Endothelial cell of umbilical vein (primary cell): ENCODE data around the gene MYZAP.

ENCODE experiments used
- EZH2 ChIP-seq: IDR thresholded peaks from 2 replicates; pipeline ENCODE4 v1.6.1; 2012; ENCODE audit warnings: borderline replicate concordance, low read depth, mild to moderate bottlenecking, moderate library complexity, low read length, inconsistent platforms; ENCODE audit not compliant: severe bottlenecking
- FOS ChIP-seq: IDR thresholded peaks from 2 replicates; pipeline ENCODE4 v1.6.1; 2011; ENCODE audit warnings: mild to moderate bottlenecking, low read length, moderate library complexity, borderline replicate concordance; ENCODE audit not compliant: insufficient read depth
- JUN ChIP-seq: IDR thresholded peaks from 2 replicates; pipeline ENCODE4 v1.6.1; 2011; ENCODE audit warnings: borderline replicate concordance, low read depth; ENCODE audit not compliant: insufficient read length, insufficient read depth
- MYC ChIP-seq: IDR thresholded peaks from one replicate; pipeline ENCODE4 v1.6.1; 2011; ENCODE audit warnings: mild to moderate bottlenecking, low read depth, low read length
- POLR2A ChIP-seq: IDR thresholded peaks from 2 replicates; pipeline ENCODE4 v1.6.1; 2012; ENCODE audit warnings: low read depth, mild to moderate bottlenecking, control low read depth, low read length
- POLR2AphosphoS5 ChIP-seq: IDR thresholded peaks from 2 replicates; pipeline ENCODE4 v1.6.1; 2012; ENCODE audit warnings: low read depth, mild to moderate bottlenecking, control low read depth, low read length, moderate library complexity; ENCODE audit not compliant: insufficient read depth
- TF ChIP-seq, protein P1 (sequence below), 2 donors: IDR thresholded peaks; 1 replicate in 1 of 2; 2 replicates in 1 of 2; pipeline ENCODE4 v1.5.1; 2011; ENCODE audit warnings: low read length in 2 of 2, mild to moderate bottlenecking in 2 of 2, moderate library complexity in 2 of 2, control low read depth in 1 of 2, inconsistent platforms in 1 of 2, low read depth in 1 of 2; ENCODE audit not compliant: insufficient read depth in 1 of 2; ENCODE audit errors: extremely low read depth in 1 of 2
- TF ChIP-seq, protein P2 (sequence below): IDR thresholded peaks from 2 replicates; pipeline ENCODE4 v1.6.1; 2011; ENCODE audit not compliant: insufficient read depth, insufficient read length

DNA sequence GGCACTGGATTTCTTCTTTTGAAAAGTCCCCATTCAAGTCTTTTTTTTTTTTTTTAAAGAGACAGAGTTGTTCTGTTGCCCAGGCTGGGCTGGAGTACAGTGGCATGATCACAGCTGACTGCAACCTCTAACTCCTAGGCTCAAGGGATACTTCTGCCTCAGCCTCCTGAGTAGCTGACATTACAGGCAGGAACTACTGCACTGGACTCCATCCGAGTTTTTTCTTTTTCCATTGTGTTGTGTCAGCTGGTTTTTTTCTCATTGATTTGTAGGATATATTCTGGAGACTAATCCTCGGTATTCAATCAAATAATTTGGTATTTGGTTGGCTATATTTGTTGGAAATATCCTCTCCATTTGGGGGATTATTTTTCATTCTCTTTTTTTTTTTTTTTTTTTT, 126.6 kb downstream of the MYZAP start:
- TF ChIP-seq, protein P1, sequence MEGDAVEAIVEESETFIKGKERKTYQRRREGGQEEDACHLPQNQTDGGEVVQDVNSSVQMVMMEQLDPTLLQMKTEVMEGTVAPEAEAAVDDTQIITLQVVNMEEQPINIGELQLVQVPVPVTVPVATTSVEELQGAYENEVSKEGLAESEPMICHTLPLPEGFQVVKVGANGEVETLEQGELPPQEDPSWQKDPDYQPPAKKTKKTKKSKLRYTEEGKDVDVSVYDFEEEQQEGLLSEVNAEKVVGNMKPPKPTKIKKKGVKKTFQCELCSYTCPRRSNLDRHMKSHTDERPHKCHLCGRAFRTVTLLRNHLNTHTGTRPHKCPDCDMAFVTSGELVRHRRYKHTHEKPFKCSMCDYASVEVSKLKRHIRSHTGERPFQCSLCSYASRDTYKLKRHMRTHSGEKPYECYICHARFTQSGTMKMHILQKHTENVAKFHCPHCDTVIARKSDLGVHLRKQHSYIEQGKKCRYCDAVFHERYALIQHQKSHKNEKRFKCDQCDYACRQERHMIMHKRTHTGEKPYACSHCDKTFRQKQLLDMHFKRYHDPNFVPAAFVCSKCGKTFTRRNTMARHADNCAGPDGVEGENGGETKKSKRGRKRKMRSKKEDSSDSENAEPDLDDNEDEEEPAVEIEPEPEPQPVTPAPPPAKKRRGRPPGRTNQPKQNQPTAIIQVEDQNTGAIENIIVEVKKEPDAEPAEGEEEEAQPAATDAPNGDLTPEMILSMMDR (IDR thresholded peaks at IDR 0.05; ENCODE audit: extremely low read depth in 1 of 2, insufficient read depth in 1 of 2, low read depth in 1 of 2, low read length in 2 of 2): no peak
- TF ChIP-seq JUN (no peak), POLR2AphosphoS5 (no peak), POLR2A (no peak), EZH2 (no peak), MYC (no peak), FOS (no peak)
- TF ChIP-seq, protein P2, sequence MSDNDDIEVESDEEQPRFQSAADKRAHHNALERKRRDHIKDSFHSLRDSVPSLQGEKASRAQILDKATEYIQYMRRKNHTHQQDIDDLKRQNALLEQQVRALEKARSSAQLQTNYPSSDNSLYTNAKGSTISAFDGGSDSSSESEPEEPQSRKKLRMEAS: no peak
